HG02642 (cell line): ENCODE results near the gene VARS2.
"Not testable (repeated sequence)": the region's sequence is repeated elsewhere in the genome, so short reads cannot be mapped to it uniquely, and the experiment has no call there.

Experiments
- ATAC-seq: cut with Tn5 transposase; IDR thresholded peaks from one replicate; pipeline ENCODE4 v1.9.1; 2021; ENCODE audit warnings: mild to moderate bottlenecking; ENCODE audit not compliant: unreplicated experiment, poor library complexity

The VARS2 gene

DNA sequence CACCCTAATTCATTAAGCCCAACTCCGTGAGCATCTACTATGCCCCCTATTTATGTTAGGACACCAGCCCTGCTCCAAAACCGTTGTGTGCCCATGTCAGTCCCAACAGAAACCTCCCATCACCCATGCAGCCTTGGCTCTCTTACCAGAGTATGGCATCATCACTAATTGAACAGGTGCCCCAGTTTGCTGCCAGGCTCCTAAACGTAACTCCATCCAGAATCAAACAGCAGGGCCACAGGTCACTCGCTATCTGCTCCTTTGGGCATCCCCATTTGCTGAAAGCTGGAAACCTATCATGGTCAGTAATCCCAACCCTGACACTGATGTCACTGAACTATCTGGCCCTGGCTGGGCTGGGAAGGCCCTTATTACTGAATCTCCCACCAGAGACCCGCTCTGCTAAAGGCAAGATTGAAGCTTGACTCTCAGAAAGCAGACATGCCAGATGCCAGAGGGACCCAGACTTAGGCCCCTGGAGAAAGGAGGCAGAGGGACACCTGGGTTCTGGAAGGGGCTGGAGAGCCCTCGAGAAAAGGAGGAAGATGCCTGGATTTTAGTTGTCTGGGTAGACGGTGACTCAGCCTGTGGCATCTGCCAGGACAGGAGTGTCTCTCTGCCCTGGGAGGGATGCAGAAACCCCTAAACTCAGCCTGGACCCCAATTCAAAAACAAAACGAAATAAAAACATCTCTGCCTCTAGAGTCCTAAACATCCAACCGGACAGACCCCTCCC, 40.8 kb downstream of the VARS2 start:
- ATAC-seq: no peak

GRCh38 chr6:30955367-30956042, 41.5 kb downstream of the VARS2 start:
- peak; percentile 72 for ATAC-seq

- no peak for ATAC-seq
These were observed 43.7 kb downstream of the VARS2 start for GRCh38 chr6:30957716-30958115.

DNA sequence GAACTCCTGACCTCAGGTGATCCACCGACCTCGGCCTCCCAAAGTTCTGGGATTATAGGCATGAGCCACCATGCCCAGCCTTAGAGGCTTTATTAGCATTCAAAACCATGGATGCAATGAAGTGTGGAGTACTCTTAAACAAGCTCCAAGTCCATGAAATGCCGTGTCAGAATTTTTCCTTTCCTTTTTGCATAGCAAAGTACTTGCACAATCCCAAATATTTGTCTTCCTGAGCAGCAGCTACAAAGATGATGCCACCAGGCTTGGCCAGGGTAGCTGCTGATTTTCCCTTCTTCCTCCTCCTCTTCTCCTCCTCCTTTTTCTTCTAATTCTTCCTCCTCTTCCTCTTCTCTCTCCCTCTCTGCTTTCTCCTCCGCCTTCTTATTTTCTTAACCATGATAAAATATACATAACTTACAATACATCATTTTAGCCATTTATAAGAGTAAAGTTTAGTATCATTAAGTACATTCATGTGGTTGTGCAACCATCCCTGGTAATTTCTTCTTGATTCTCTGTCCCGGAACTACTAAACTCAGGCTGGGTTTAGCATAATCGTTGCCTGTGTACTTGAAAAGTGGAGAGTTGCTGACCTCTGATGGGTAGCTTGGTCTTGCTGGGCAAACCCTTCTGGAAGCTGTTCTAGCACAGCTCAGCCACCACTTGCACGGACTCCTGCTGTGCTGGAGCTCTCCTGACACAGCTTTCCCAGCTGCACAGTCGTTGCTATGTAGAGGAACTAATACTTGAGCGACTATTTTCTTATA, 47.1 kb downstream of the VARS2 start:
- ATAC-seq: no peak

DNA sequence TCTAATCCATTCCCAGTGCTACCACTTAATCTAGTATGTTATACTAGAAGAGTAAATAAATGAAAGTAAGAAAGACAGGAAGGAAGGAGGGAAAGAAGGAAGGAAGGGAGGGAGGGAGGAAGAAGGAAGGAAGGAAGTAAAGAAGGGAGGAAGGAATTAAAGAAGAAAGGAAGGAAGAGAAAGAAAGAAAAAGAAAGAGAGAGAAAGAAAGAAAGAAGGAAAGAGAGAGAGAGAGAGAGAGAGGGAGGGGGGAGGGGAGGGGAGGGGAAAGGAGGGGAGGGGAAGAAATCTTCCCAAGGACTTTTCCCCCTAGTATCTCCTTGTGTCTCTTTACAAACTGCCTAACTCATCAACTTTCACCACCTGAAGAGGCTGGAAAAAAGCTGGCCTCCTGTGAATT, 48.7 kb downstream of the VARS2 start:
- no peak for ATAC-seq

GRCh38 chr6:30963641-30964040, 49.6 kb downstream of the VARS2 start:
- no peak for ATAC-seq

DNA sequence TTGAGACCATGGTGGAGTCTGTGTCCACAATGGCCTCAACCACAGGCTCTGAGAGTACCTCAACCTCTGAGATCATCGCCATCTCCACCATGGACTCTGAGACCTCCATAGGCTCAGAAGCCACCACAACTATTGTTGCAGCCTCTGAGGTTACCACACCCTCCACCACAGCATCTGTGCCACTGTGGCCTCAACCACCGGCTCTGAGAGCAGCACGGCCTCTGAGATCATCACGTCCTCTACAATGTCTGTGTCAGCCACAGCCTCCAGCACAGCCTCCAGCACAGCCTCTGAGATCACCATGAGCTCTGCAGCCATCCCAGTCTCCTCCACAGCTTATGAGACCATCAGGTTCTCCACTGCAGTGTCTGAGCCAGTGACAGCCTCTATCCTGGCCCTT, 50.0 kb downstream of the VARS2 start:
- no peak for ATAC-seq

GRCh38 chr6:30965140-30965601, 51.1 kb downstream of the VARS2 start:
- no peak for ATAC-seq

DNA sequence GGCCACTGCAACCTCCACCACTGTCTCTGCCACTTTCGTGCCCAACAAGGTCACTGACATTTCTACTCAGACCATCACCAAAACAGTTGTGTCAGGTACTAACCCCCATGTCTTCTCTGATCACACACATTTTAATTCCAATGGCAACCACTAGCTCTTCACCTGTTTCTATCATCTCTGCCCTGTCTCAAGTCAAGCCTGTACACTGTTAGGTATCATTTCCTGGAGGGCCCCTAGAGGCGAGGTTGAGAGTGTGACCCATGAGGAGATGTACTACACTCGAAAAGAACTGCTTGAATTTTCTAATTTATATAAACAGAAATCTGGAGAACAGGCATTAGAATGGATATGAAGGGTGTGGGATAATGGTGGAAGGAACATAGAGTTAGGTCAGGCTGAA, 52.1 kb downstream of the VARS2 start:
- no peak for ATAC-seq

DNA sequence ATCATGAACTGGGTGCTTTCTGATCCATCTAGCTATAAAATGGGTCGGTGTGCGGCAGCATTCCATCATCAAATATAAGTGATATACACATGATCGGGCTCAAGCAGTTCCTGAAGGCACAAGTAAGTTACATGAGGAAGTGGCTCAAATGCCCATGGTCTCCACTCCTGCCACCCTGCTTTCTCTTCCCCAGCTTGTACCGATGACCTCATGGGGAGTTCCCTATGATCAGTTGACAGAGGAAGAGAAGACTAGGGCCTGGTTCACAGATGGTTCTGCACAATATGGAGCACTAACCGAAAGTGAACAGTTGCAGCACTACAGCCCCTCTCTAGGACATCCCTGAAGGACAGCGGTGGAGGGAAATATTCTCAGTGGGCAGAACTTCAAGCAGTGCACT, 55.1 kb downstream of the VARS2 start:
- not testable (repeated sequence) for ATAC-seq

DNA sequence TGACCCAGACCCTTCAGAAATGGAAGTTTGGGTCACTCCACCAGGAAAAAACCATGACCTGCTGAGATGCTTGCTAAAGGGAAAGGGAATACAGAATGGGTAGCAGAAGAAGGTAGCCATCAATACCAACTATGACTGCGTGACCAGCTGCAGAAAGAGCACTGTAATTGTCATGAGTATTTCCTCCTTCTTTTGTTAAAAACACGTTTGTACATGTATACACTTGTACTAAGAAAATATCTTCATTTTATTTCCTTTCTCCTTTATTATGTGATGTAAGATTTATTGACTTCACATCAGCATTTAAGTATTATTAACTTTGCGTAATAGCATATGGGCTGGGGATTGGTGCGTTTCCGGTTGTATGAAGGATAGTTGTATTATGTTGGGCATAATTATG, 56.9 kb downstream of the VARS2 start:
- no peak for ATAC-seq

- ATAC-seq: no peak
These were observed 58.8 kb downstream of the VARS2 start for GRCh38 chr6:30972816-30973215.

- no peak for ATAC-seq
These were observed 60.6 kb downstream of the VARS2 start for GRCh38 chr6:30974490-30975252.
